H1 (cell line): ENCODE measurements around the gene DNAJB13. TPM values are rescaled to one million over a fixed set of nuclear protein-coding genes. Genes with fewer than 3 reads are reported as not detected.

Experiments used
- CTCF ChIA-PET: fragments of 300-600 bp; sonication (Branson Sonifier 250); formaldehyde crosslinking; loops from one replicate; lab custom pipeline; 2021; ENCODE audit not compliant: partially characterized antibody; lab: Charles Lee
- POLR2A ChIA-PET: fragments of 300-600 bp; sonication (Branson Sonifier 250); formaldehyde crosslinking; loops from one replicate; lab custom pipeline; 2021; ENCODE audit warnings: inconsistent platforms; ENCODE audit not compliant: partially characterized antibody; lab: Charles Lee
- DNase-seq, 2 experiments: peaks; one replicate each; pipeline versions ENCODE4 v3.0.0 to v3.0.0-alpha.2; 2010 to 2022; ENCODE audit warnings: low spot score in 2 of 2, low read depth in 1 of 2, mixed read lengths in 1 of 2
- FAIRE-seq: peaks from 2 replicates; lab custom pipeline; 2011; peaks lifted over from hg19 to GRCh38; lab: Jason Lieb, UNC
- H2AFZ ChIP-seq: 2 replicates; pipeline ENCODE4 v1.8.1; 2012; ENCODE audit warnings: low read length, inconsistent platforms
- H2AK5ac ChIP-seq: 2 replicates; pipeline ENCODE4 v1.6.1; 2013; ENCODE audit warnings: low read depth, low read length
- H2BK120ac ChIP-seq: replicated peaks from 2 replicates; pipeline ENCODE3; 2013; ENCODE audit warnings: low read depth, low read length, inconsistent platforms
- H2BK12ac ChIP-seq: 2 replicates; pipeline ENCODE4 v1.6.1; 2013; ENCODE audit warnings: low read depth, low read length
- H2BK15ac ChIP-seq: 2 replicates; pipeline ENCODE4 v1.6.1; 2013; ENCODE audit warnings: low read length
- H2BK20ac ChIP-seq: 2 replicates; pipeline ENCODE4 v1.6.1; 2013; ENCODE audit warnings: low read length
- H2BK5ac ChIP-seq: 2 replicates; pipeline ENCODE4 v1.6.1; 2013; ENCODE audit warnings: low read depth, low read length
- H3K14ac ChIP-seq: 2 replicates; pipeline ENCODE4 v1.6.1; 2013; ENCODE audit warnings: inconsistent platforms; ENCODE audit not compliant: insufficient read length
- H3K18ac ChIP-seq: 2 replicates; pipeline ENCODE4 v1.6.1; 2013; ENCODE audit warnings: low read length; ENCODE audit errors: extremely low read depth
- H3K23ac ChIP-seq: 2 replicates; pipeline ENCODE4 v1.6.1; 2013; ENCODE audit warnings: inconsistent platforms; ENCODE audit not compliant: insufficient read length
- H3K23me2 ChIP-seq: 2 replicates; pipeline ENCODE4 v1.6.1; 2013; ENCODE audit warnings: low read depth, low read length
- H3K27ac ChIP-seq: 2 replicates; pipeline ENCODE4 v1.6.1; 2011; ENCODE audit warnings: low read depth, low read length, inconsistent platforms
- H3K27me3 ChIP-seq, 4 experiments: replicated peaks in 1 of 4; 1 replicate in 1 of 4; 2 replicates in 3 of 4; pipeline versions ENCODE4 v1.6.1 to v1.8.1; 2011 to 2013; ENCODE audit warnings: low read length in 3 of 4, mild to moderate bottlenecking in 3 of 4, inconsistent platforms in 2 of 4, mixed read lengths in 2 of 4, moderate library complexity in 1 of 4; ENCODE audit not compliant: control insufficient read depth in 3 of 4, insufficient read depth in 3 of 4; ENCODE audit errors: extremely low read depth in 1 of 4
- H3K36me3 ChIP-seq, 4 experiments: 2 replicates each; pipeline versions ENCODE4 v1.6.1 to v1.8.1; 2011 to 2013; ENCODE audit warnings: mild to moderate bottlenecking in 4 of 4, low read length in 3 of 4, moderate library complexity in 2 of 4, control low read depth in 1 of 4, inconsistent platforms in 1 of 4; ENCODE audit not compliant: insufficient read depth in 4 of 4, control insufficient read depth in 2 of 4
- H3K4ac ChIP-seq: replicated peaks from 2 replicates; pipeline ENCODE3; 2013; ENCODE audit warnings: low read length, low read depth, mixed read lengths, inconsistent platforms; ENCODE audit not compliant: insufficient read length
- H3K4me1 ChIP-seq, 4 experiments: replicated peaks in 1 of 4; 1 replicate in 1 of 4; 2 replicates in 3 of 4; pipeline versions ENCODE4 v1.6.1 to v1.8.1; 2011 to 2013; ENCODE audit warnings: low read length in 3 of 4, inconsistent platforms in 2 of 4, mixed read lengths in 1 of 4; ENCODE audit not compliant: insufficient read depth in 4 of 4, control insufficient read depth in 3 of 4
- H3K4me2 ChIP-seq, 2 experiments: 2 replicates each; pipeline versions ENCODE4 v1.6.1 to v1.8.1; 2011 to 2013; ENCODE audit warnings: low read depth in 2 of 2, low read length in 2 of 2, control low read depth in 1 of 2, inconsistent platforms in 1 of 2, mild to moderate bottlenecking in 1 of 2; ENCODE audit not compliant: insufficient read depth in 1 of 2
- H3K4me3 ChIP-seq, 4 experiments: fragments of 200-600, 300-600 bp in 1 of 4; sonication (generic), shearing (Covaris generic), sonication (Bioruptor Twin) in 1 of 4; 2 replicates each; pipeline versions ENCODE4 v1.5.1 to v1.8.1; 2011 to 2016; ENCODE audit warnings: low read length in 4 of 4, low read depth in 3 of 4, control low read depth in 2 of 4, inconsistent platforms in 2 of 4, mild to moderate bottlenecking in 2 of 4, mixed read lengths in 1 of 4, moderate library complexity in 1 of 4; ENCODE audit not compliant: insufficient read depth in 2 of 4; ENCODE audit errors: extremely low read depth in 1 of 4
- H3K56ac ChIP-seq: replicated peaks from 2 replicates; pipeline ENCODE3; 2013; ENCODE audit warnings: low read depth, mild to moderate bottlenecking, mixed read lengths, low read length, inconsistent platforms; ENCODE audit not compliant: insufficient read length
- H3K79me1 ChIP-seq: 2 replicates; pipeline ENCODE4 v1.6.1; 2013; ENCODE audit warnings: low read depth, low read length, control low read depth
- H3K79me2 ChIP-seq, 2 experiments: 2 replicates each; pipeline versions ENCODE4 v1.6.1 to v1.8.1; 2012 to 2013; ENCODE audit warnings: low read length in 2 of 2, mild to moderate bottlenecking in 2 of 2, inconsistent platforms in 1 of 2; ENCODE audit not compliant: insufficient read depth in 2 of 2, control insufficient read depth in 1 of 2
- H3K9ac ChIP-seq, 4 experiments: replicated peaks in 1 of 4; 1 replicate in 1 of 4; 2 replicates in 3 of 4; pipeline versions ENCODE4 v1.6.1 to v1.8.1; 2011 to 2013; ENCODE audit warnings: low read depth in 3 of 4, low read length in 3 of 4, control low read depth in 2 of 4, mild to moderate bottlenecking in 2 of 4, moderate library complexity in 2 of 4, inconsistent platforms in 1 of 4; ENCODE audit errors: extremely low read depth in 1 of 4
- H3K9me3 ChIP-seq, 2 experiments: 2 replicates each; pipeline versions ENCODE4 v1.6.1 to v1.8.1; 2012 to 2013; ENCODE audit warnings: mild to moderate bottlenecking in 2 of 2, moderate library complexity in 2 of 2, control low read depth in 1 of 2, inconsistent platforms in 1 of 2, low read depth in 1 of 2, low read length in 1 of 2, mixed read lengths in 1 of 2; ENCODE audit not compliant: insufficient read depth in 2 of 2
- H4K20me1 ChIP-seq, 2 experiments: replicated peaks in 1 of 2; 2 replicates each; pipeline versions ENCODE3 to v1.8.1; 2011 to 2013; ENCODE audit warnings: inconsistent platforms in 2 of 2, low read length in 2 of 2, mild to moderate bottlenecking in 1 of 2; ENCODE audit not compliant: insufficient read depth in 2 of 2, control insufficient read depth in 1 of 2
- H4K5ac ChIP-seq: 2 replicates; pipeline ENCODE4 v1.6.1; 2013; ENCODE audit warnings: low read length, low read depth, mixed read lengths, inconsistent platforms; ENCODE audit not compliant: insufficient read length
- H4K8ac ChIP-seq: 2 replicates; pipeline ENCODE4 v1.8.0; 2013; ENCODE audit warnings: mild to moderate bottlenecking, moderate library complexity, low read length, inconsistent platforms; ENCODE audit not compliant: insufficient read depth; ENCODE audit errors: extremely low read depth
- H4K91ac ChIP-seq: replicated peaks from 2 replicates; pipeline ENCODE3; 2013; ENCODE audit warnings: low read length, mixed read lengths, inconsistent platforms; ENCODE audit not compliant: insufficient read length
- ASH2L ChIP-seq: fragments of 200-600, 300-600 bp; sonication (generic); IDR thresholded peaks from one replicate; pipeline ENCODE4 v1.7.1; 2017; ENCODE audit warnings: low read length
- CBX5 ChIP-seq: fragments of 300-800, 300-1000 bp; sonication (generic); IDR thresholded peaks from 2 replicates; pipeline ENCODE4 v1.7.1; 2016; ENCODE audit warnings: antibody characterized with exemption, low read length, low read depth
- CTBP2 ChIP-seq: IDR thresholded peaks from 2 replicates; pipeline ENCODE4 v1.7.0; 2011; ENCODE audit warnings: borderline replicate concordance, mild to moderate bottlenecking, moderate library complexity, mixed read lengths, low read length; ENCODE audit not compliant: insufficient read depth, insufficient read length
- EGR1 ChIP-seq: IDR thresholded peaks from 2 replicates; pipeline ENCODE4 v1.6.1; 2011; ENCODE audit warnings: low read depth, low read length, borderline replicate concordance
- GABPA ChIP-seq: IDR thresholded peaks from 2 replicates; pipeline ENCODE4 v1.6.1; 2011; ENCODE audit warnings: mild to moderate bottlenecking, low read length, moderate library complexity, borderline replicate concordance; ENCODE audit not compliant: insufficient read depth
- MAFK ChIP-seq: IDR thresholded peaks from 2 replicates; pipeline ENCODE4 v1.6.1; 2012; ENCODE audit warnings: low read depth, mild to moderate bottlenecking, improper control_type of control experiment, low read length
- PHF8 ChIP-seq: fragments of 200-600 bp; sonication (generic); conservative IDR thresholded peaks from 2 replicates; pipeline ENCODE4 v1.7.1; 2012; ENCODE audit warnings: low read depth, mild to moderate bottlenecking, inconsistent platforms, low read length, moderate library complexity
- SP1 ChIP-seq: IDR thresholded peaks from 2 replicates; pipeline ENCODE4 v1.6.1; 2011; ENCODE audit warnings: low read depth, low read length
- WGBS, 2 experiments: shearing (Covaris generic) in 1 of 2; methylation state at CpG; one replicate each; pipeline versions ENCODE4 v1.1.6 to v1.1.7; 2013 to 2015; ENCODE audit warnings: low lambda C conversion rate in 2 of 2, mixed read lengths in 2 of 2, inconsistent platforms in 1 of 2, low coverage in 1 of 2, missing lambda C conversion rate in 1 of 2; ENCODE audit not compliant: insufficient replicate concordance in 2 of 2, insufficient coverage in 1 of 2, insufficient read length in 1 of 2; ENCODE audit errors: extremely low coverage in 1 of 2, missing lambda C conversion rate in 1 of 2; 5-methylcytosine and 5-hydroxymethylcytosine counted together
- polyA plus RNA-seq, 7 experiments: library from polyadenylated mRNA; depleted of rRNA in 3 of 7; stranded (reverse) in 5 of 7; unstranded in 2 of 7; fragments of >200 nt in 5 of 7; fragments of 200-250 nt in 2 of 7; gene quantifications; 1 replicate in 5 of 7; 2 replicates in 1 of 7; 4 replicates in 1 of 7; pipeline versions ENCODE4 v1.2.1 to v1.2.3, GENCODE V29; 2011 to 2013; ENCODE audit warnings: missing spikeins in 2 of 7, mixed read lengths in 2 of 7
- total RNA-seq: library from RNA; stranded (reverse); fragmentation: NEBNext Ultra II Directional; extraction: Animal tissue kit (Norgen Biotek cat#: 25700); gene quantifications from 2 replicates; pipeline ENCODE4 v1.2.1, GENCODE V29; 2021
- TF ChIP-seq, protein P1 (sequence below), 3 experiments: IDR thresholded peaks; 1 replicate in 2 of 3; 2 replicates in 1 of 3; pipeline versions ENCODE4 v1.5.1 to v1.6.1; 2011; ENCODE audit warnings: low read length in 3 of 3, mild to moderate bottlenecking in 3 of 3, inconsistent platforms in 2 of 3, low read depth in 1 of 3, moderate library complexity in 1 of 3; ENCODE audit not compliant: insufficient read depth in 1 of 3; ENCODE audit errors: control extremely low read depth in 1 of 3
- TF ChIP-seq, protein P2 (sequence below): IDR thresholded peaks from 2 replicates; pipeline ENCODE4 v1.6.1; 2011; ENCODE audit warnings: low read length, improper control_type of control experiment

The DNAJB13 gene
- total and polyA plus RNA-seq, 2 of the 8 experiments (the other 6 are each of a cell fraction or from before 2014, with no cell fraction given) = 0.27 TPM; not detected in 1

DNA sequence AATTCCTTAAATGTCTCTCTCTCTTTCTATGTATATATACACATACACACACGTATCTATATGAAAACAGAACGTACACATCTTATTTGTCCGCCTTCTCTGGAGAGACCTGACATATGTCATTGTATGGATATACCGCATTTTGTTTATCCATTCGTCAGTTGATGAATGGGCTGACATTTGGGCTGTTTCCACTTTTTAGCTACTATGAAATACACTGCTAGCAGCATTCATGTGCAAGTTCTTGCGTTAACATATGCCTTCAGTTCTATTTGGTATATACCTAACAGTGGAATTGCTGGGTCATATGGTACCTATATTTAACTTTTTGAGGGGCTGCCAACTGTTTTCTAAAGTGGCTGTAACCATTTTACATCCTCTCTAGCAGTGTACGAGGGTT lies 18.0 kb upstream of the DNAJB13 start:
- no peak overlapping the region for H2BK12ac ChIP-seq
- no peak overlapping the region for H3K4me2 ChIP-seq
- no peak overlapping the region for H4K91ac ChIP-seq
- no peak overlapping the region for H2AK5ac ChIP-seq
- no peak overlapping the region for H2AFZ ChIP-seq
- no peak overlapping the region for H4K5ac ChIP-seq
- no peak overlapping the region for H2BK15ac ChIP-seq
- no peaks in the 10 kb centered on the region for H3K23me2 ChIP-seq
- ChIA-PET CTCF (interaction anchor here (0.9 to 2.5 kb wide), 16 partner anchors 9 to 528 kb away, joined by 3 to 16 read pairs (median 4); no protein-coding TSS in a partner anchor), POLR2A (interaction anchor here (0.7 to 1.7 kb wide), 5 partner anchors 9 to 180 kb away, joined by 3 to 8 read pairs (median 6); partner anchors contain the start of gene MRPL48)
- no peak overlapping the region for H2BK120ac ChIP-seq
- H3K36me3 ChIP-seq = peaks cover 0 to 11% (median 3%) of the 10 kb centered on the region in 4 experiments; a peak in 3 of 8 replicates
- no peak overlapping the region for H3K4ac ChIP-seq
- H3K56ac ChIP-seq = no peak overlapping the region
- no peaks in the 10 kb centered on the region for H3K79me1 ChIP-seq
- FAIRE-seq (no peak), DNase-seq (no peak)
- H3K27me3 ChIP-seq = no peaks in the 10 kb centered on the region
- no peak overlapping the region for H3K18ac ChIP-seq
- no peak overlapping the region for H2BK5ac ChIP-seq
- H3K4me1 ChIP-seq = peaks cover 0 to 3% (median 1%) of the 10 kb centered on the region in 4 experiments; a peak in 3 of 7 replicates
- H4K8ac ChIP-seq = no peak overlapping the region
- 89% methylated on average over 7 of the region's 7 CpGs; no CpG with 5 or more reads in 1 of the 2 experiments for WGBS, 2 experiments
- H3K27ac ChIP-seq = no peak overlapping the region
- H4K20me1 ChIP-seq = no peaks in the 10 kb centered on the region
- no peak overlapping the region for H3K14ac ChIP-seq
- H3K79me2 ChIP-seq = no peaks in the 10 kb centered on the region
- H2BK20ac ChIP-seq = no peak overlapping the region
- peaks cover 2 to 13% of the 10 kb centered on the region in 2 experiments; a peak in 3 of 4 replicates for H3K9me3 ChIP-seq
- no peak overlapping the region for H3K23ac ChIP-seq
- H3K4me3 ChIP-seq = no peak overlapping the region
- no peak overlapping the region for H3K9ac ChIP-seq
- TF ChIP-seq CTBP2 (no peak), GABPA (no peak), ASH2L (no peak), PHF8 (no peak), EGR1 (no peak), CBX5 (no peak), MAFK (no peak), SP1 (no peak)
- TF ChIP-seq, protein P1, sequence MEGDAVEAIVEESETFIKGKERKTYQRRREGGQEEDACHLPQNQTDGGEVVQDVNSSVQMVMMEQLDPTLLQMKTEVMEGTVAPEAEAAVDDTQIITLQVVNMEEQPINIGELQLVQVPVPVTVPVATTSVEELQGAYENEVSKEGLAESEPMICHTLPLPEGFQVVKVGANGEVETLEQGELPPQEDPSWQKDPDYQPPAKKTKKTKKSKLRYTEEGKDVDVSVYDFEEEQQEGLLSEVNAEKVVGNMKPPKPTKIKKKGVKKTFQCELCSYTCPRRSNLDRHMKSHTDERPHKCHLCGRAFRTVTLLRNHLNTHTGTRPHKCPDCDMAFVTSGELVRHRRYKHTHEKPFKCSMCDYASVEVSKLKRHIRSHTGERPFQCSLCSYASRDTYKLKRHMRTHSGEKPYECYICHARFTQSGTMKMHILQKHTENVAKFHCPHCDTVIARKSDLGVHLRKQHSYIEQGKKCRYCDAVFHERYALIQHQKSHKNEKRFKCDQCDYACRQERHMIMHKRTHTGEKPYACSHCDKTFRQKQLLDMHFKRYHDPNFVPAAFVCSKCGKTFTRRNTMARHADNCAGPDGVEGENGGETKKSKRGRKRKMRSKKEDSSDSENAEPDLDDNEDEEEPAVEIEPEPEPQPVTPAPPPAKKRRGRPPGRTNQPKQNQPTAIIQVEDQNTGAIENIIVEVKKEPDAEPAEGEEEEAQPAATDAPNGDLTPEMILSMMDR (IDR thresholded peaks at IDR 0.05; ENCODE audit: control extremely low read depth in 1 of 3, insufficient read depth in 1 of 3, low read depth in 1 of 3, low read length in 3 of 3) = no peak
- TF ChIP-seq, protein P2, sequence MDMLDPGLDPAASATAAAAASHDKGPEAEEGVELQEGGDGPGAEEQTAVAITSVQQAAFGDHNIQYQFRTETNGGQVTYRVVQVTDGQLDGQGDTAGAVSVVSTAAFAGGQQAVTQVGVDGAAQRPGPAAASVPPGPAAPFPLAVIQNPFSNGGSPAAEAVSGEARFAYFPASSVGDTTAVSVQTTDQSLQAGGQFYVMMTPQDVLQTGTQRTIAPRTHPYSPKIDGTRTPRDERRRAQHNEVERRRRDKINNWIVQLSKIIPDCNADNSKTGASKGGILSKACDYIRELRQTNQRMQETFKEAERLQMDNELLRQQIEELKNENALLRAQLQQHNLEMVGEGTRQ = no peak
